Left renal cortex interstitium (tissue), 4 donors: ENCODE data around the gene AMIGO2. TPM values are rescaled to one million over a fixed set of nuclear protein-coding genes. Genes with fewer than 3 reads are reported as not detected.
"Not testable (repeated sequence)": the region's sequence is repeated elsewhere in the genome, so short reads cannot be mapped to it uniquely, and the experiment has no call there.

Experiments
- DNase-seq, 4 donors: peaks; one replicate each; pipeline ENCODE4 v3.0.0-alpha.2; 2013; ENCODE audit warnings: low read depth in 4 of 4, low spot score in 2 of 4, missing footprints in 1 of 4
- polyA plus RNA-seq, 4 donors: library from polyadenylated mRNA; unstranded; fragments of 120-200 nt; gene quantifications; one replicate each; pipeline ENCODE4 v1.2.1, GENCODE V29; 2013; ENCODE audit not compliant: insufficient read length in 4 of 4

AMIGO2 gene, protein sequence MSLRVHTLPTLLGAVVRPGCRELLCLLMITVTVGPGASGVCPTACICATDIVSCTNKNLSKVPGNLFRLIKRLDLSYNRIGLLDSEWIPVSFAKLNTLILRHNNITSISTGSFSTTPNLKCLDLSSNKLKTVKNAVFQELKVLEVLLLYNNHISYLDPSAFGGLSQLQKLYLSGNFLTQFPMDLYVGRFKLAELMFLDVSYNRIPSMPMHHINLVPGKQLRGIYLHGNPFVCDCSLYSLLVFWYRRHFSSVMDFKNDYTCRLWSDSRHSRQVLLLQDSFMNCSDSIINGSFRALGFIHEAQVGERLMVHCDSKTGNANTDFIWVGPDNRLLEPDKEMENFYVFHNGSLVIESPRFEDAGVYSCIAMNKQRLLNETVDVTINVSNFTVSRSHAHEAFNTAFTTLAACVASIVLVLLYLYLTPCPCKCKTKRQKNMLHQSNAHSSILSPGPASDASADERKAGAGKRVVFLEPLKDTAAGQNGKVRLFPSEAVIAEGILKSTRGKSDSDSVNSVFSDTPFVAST
- polyA plus RNA-seq = 10 to 100 TPM; 37.5 to 50.1 (median 44.2) TPM

DNA sequence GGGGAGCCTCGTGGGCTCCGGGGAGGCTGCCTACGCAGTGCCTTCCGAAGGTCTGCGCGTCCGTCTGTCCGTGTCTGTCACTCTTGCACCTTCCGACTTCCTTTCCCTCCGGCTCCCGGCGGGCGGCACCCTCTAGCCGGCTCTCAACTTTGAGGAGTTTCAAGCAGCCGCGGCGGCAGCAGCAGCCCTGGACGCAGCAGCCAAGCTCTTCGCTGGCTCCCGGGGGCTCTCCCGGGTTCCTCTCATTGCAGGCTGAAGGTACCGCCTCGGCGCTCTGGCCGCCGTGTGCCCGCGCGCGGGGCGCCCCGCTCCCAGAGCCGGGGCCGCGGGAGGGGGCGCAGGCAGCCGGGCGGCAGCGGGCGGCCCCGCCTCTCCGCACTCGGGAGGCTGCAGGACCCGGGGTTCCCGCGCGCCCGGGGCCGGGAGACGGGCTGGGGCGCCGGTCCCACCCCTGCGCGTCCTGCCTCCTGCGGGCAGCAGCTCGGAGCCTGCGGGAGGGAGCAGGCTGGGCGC is at the start of gene AMIGO2, which contains the start of gene PCED1B:
Gene AMIGO2, minus strand, starts transcription at position 492 of the 513 bp plus-strand sequence. CDS start 957 bp downstream, outside the sequence.
Gene PCED1B, plus strand, starts transcription at position 154 of the 513 bp plus-strand sequence. CDS start 155,443 bp downstream, outside the sequence.
- no peak for DNase-seq

DNA sequence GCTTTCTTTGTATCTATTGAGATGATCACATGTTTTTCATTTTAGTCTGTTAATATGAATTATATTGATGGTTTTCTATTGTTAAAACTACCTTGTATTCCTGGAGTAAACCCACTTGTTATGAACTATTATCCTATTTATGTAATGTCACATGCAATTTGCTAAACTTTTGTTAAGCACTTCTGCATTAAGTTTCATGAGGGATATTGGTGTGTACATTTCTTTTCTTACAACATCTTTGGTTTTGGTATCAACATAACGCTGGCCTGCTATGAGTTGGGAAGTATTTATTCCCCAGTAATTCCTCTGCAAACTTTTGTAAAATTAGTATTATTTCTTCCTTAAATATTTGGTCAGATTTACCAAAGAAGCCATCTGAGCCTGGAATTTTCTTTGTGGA is 46.5 kb upstream of the AMIGO2 start:
- DNase-seq = no peak

DNA sequence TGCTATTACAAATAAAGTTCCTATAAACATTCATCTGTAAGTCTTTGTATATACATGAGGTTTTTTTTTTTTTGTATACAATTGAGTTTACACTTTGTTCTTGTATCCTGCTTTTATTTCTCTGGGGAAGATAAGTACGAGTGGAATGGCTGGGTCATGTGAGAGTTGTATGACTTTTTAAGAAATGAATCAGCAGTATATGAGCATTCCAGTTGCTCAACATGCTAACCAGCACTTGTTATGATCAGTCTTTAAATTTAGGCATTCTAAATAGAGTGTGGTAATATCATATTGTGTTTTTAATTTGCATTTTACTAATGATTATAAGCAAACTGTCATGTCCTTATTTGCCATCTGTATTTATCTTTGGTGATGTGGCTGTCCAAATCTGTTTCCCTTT is 44.7 kb upstream of the AMIGO2 start:
- no peak for DNase-seq

DNA sequence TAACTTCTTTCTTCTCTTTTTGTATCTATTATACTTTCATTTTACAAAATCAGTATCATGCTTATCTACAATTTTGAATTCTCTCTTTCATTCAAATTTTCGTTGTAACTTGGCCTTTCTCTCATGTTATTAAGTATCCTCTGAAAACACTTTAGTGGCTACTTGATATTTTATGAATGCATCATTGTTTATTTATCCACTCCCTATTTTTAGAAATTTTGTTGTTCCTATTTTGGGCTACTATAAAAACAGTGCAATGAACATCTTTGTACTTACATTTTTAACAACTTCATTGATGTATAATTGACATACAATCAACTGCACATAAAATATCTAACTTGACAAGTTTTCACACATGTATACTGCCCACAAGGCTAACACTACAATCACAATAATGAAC is 44.0 kb upstream of the AMIGO2 start:
- DNase-seq = no peak

DNA sequence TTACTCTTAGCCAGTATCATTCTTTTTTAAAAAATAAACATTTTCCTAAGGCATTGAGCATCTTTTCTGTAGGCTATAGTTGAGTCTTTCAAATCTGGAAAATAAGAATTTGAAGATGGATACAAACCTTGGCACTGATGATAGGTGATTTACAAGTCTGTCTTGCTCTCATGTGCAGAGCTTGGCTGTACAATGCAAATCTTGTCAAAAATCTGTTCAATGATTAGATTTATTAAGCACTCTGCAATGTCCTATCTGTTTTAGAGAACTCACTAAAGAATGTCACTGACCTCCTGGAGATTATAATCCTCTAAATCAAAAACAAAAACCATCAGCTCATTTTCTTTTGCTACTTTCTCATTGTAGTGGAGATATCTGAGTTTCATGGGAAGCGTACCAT is 42.8 kb upstream of the AMIGO2 start:
- DNase-seq = no peak

DNA sequence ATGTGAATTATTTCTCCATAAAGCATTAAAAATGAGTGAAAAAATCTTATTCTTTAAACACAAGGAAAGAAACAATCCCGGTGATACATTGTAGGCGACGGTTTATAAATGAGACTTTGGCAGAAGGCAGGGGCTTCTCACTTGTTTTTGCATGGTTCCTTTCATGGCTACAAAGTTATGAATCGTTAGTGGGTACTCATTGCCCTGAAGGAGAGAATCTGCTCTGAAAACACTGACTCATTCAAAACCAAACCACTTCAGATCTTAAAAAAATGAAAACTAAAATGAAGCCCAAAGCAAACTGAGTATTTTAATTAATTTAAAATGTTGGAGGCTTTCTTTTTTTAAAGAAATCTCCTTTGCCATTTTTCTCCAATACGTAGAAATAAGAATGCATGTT is 41.4 kb upstream of the AMIGO2 start:
- DNase-seq = no peak

DNA sequence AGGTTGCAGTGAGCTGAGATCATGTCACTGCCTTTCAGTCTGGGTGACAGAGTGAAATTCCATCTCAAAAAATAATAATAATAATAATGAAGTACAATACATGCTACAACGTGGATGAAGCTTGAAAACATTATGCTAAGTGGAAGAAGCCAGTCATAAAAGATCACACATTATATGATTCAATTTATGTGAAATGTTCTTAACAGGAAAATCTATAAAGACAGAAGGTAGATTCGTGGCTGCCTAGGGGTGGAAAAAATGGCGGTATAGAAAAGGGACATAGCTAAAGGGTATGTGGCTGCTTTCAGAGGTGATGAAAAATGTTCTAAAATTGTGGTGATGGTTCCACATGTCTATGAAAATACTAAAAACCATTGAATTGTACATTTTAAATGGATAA is 41.0 kb upstream of the AMIGO2 start:
- no peak for DNase-seq

DNA sequence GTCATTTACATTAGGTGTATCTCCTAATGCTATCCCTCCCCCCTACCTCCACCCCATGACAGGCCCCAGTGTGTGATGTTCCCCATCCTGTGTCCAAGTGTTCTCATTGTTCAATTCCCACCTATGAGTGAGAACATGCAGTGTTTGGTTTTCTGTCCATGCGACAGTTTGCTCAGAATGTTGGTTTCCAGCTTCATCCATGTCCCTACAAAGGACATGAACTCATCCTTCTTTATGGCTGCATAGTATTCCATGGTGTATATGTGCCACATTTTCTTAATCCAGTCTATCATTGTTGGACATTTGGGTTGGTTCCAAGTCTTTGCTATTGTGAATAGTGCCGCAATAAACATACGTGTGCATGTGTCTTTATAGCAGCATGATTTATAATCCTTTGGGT is 37.5 kb upstream of the AMIGO2 start:
- not testable (repeated sequence) for DNase-seq

DNA sequence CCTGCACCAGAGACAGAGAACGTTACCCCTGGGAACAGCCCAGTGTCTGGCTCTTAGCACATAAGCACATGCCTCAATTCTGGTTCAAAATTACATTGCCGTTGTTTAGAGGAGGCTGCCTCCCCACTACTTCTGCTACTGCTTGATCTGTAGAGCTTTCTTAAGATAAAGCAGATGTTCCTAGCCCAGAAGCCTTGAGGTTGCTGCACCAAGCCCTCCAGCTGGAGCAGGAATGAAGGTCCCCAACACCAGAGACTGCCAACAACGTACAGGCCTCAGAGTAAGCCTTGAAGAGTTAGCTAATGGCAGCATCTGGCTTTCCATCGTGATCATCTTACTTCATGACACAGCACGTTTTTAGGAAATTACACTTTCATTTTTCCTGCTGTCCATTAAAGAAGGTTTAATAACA is 34.7 kb upstream of the AMIGO2 start:
- DNase-seq = no peak

DNA sequence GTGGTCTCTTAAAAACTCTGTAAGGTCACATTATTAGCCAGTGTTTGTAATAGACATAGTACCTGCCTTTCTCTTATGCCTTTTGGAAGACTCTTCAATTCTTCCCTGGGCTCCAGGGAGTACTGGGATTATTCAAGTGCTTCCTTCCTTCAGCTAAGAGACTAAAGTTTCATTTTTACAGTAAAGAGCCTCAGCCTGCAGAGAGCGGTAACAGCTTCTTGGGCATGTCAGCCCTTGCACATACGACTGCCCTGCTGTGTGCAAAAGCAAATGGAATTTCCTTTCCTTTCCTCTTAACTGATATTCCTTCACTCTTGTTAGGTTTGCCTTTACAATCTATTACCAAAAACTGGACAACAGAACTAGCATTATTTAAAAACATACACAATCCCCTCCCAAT is 32.9 kb upstream of the AMIGO2 start:
- DNase-seq = no peak

DNA sequence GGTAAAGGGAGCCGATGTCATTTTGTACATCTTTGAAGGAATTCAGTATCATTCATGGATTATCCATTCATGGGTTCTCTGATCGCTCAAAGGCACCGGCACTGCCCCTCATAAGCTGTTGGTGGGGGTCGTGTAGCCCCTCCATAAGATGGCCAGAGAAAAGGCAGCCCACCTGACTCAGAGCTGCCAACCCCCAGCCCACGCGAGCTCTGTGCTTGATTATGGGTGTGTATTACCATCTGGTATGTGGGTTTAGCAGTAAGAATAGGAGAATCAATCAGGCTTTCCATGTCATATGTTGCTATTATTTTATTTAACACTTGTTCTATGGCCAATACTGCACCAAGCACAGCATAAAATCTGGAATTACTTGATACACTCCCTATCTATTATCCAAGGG is 32.1 kb upstream of the AMIGO2 start:
- no peak for DNase-seq

DNA sequence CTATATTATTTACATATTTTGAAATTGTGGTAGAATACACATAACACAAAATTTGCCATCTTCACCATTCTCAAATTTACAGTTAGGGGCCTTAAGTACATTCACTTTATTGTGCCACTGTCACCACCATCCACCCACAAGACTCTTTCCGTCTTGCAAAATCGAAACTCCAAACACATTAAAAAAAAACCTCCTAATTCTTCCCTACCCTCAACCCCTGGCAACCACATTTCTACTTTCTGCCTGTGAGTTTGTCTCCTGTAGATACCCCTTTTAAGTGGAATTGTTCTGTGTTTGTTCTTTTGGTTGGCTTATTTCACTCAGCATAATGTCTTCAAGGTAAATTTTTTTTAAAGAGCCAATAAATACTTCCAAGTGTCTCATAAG is 31.6 kb upstream of the AMIGO2 start:
- no peak for DNase-seq

DNA sequence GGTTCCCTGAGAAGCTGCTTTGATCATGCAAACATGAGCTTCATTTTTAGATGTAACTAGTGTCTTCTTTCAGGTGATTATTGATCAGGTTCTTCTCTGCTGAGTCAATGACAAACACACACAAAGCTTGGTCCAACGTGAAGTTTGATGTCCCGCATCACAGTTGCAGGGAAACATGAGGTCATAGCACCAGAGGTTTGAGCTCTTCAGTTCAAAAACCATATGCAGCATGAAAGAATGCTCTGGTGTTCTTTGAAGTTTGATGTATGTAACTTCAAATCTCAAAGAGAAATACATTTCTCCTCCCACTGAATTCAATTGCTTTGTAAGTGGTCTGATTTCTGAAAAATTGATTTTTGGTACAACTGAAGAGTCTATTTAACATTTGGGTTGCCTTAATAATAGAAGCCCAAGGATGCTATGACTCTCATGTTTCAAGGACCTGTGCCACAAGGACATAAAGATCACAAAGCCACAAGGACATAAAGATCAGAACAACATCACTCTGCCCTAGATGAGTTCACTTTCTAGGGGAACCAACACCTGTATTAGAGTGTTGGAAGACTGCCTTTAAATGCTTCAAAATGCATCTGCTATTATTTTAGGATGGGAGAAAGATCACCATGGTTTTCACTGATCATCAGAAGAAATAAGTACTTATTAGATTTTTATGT is 31.1 kb upstream of the AMIGO2 start:
- no peak for DNase-seq

DNA sequence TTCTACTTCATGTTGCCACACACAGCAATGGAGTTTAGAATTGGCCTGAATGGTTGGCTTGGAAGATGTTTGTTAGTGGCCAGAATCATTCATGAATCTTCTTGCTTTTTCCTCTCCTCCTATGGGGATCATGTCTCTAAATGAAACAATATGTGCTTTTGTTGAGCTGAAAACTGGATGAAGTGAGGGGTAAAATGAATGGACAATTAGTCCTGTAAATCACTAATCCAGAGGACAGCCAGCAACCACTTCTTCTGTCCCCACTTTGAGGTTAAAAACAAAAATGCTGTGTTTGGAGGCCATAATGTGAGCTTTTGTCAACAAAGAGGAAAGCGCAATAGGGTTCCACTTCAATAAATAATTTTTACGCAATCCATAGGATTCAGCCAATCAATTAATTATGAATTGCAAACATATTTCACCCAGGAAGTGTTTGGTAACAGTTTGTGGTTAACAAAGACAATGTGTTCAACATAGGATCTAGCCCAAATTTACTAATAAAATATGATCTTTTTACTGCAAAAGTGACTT is 30.3 kb upstream of the AMIGO2 start:
- DNase-seq = no peak

DNA sequence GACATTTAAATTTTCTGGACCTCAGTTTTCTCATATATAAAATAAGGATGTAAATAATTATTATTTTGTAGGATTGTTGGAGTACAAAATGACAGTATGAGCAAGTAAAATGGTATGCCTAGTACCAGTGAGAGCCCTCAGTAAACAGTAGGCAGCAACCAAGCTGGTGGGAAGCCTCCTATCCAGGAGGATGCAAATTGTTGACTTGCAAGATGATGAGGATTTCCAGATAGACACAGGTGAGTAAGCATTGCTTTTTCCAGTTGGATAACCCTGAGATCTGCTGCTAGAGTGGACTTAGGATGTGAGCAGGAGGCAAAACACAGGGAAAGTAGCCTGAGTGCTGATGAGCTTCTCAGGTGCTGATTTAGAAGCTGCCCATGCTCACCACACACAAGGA is 28.2 kb upstream of the AMIGO2 start:
- no peak for DNase-seq

DNA sequence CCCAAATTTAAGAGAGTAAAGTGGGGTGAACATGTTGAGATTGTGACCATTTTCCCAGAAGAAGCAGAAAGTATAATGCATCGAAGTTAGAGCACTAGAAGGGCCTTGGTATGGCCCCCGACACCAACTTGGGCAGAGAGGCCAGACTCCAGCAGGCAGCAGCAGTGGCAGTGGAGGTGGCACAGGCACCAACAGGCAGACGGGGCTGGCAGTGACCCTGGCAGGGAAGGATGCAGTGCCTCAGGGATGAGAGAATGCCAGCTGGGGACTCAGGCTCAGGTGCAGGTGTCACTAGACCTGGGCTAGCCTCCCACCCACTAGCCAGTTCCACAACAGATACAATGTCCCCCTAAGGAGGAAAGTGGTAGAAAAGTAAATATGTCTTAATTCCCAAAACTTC is 27.7 kb upstream of the AMIGO2 start:
- no peak for DNase-seq

DNA sequence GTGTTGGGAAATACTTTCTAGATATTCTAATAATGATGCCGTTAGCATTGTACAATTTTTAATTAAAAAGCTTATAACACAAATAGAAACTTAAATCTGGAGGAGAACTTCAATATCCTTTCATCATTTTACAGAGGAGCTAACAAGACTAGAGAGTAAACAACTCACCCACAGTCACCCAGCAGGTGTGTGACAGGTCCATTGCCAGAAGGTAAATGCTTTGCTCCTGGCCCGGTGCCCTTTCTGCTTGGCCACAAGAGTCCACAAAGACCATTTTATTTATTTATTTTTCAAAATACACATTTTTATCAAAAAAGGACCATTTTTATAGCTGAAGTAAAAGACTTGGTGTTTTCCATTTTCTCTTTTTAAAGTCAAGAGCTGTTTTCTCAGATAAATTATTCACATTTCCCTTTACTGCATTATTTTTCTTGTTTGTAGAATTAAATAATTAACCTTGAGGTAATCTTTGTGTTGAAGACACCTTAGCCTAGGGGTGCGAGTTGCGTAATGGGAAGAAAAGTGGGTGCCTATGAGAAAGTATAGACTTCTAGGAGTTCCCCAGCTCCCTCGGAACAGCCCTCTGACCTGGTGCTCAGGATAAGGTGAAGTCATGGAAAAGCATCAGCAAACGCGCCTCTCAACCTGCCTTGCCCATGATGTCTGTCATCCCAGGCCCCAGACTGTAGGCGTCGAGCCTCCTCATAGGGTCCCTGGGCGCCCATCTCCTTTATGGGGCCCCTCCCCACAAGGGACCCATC is 26.3 kb upstream of the AMIGO2 start:
- DNase-seq = no peak

DNA sequence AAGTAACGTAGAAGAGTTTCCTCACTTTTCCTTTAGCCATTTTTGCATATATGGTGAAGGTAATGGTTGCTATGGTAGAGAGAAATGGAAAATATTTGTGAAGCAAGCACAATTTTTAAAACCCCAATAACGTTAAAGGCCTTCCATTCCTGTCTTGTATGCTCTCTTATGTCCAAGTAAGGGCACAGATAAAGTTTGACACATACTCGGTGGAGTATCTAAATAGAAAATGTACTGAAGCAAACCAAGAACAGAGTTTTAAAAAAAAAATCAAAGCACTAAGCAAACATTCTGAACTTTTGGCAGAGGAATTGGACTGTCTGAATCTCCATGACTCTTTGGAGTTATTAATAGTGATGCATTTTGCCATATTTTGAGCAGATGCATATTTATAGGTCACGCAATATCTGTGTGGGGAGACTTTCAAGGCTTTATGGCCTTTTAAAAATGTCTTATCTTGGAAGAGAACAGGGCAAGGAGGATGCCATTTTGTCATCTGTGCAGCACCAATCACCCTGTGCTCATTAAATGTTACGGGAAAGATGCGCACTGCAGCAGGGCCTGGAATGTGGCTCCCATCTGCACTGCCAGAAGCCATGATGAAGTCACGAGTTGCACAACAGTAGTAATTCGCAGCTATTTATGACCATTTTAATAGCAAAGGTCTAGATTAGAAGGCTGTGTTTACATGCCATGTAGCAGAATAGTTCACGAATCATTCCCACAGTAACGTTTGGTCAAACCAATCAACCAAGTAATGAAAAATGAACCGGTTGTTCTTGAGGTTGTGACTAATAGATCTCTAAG is 23.3 kb upstream of the AMIGO2 start:
- no peak for DNase-seq

DNA sequence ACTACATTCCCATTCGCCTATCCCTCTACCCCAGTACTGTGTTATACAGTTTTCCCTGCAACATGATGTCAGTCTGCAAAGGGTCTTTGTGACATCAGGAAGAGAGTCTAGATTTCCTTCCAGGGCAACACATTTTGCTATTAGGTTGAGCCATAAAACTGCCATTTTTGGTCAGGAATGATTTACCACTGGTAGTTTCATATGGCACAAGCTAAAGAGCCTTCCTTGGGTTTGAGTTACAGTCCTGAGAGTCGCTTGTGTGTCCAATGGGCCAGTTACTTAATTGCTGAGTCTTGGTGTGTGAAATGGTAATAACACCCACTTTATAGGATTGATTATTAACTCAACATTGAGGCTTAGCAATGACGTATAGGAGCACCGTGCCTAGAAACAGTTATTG is 22.6 kb upstream of the AMIGO2 start:
- DNase-seq = no peak

DNA sequence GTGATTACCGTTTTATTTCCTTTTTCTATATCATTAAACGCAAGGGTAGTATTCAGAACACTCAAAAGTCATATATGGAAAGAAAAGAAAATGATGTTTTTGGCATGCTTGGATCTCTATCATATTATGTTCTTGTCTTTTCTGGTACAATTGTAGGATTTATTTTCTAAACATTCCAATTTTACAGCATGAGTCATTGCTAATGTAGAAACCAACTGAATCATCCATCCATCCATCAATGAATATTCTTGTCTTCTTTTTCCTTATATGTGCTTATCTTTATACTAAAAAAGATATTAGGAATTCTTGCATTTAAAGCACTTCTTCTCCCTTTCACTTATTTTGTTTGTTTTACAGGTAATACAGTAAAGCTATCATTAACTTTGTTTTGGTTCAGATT is 20.4 kb upstream of the AMIGO2 start:
- DNase-seq = no peak
